Stimulated activated naive CD4-positive, alpha-beta T cell treated with Interleukin-2 at 50 U/mL for 16 hours (primary cell): ENCODE measurements around the gene CWC15.
"Not testable (repeated sequence)": the region's sequence is repeated elsewhere in the genome, so short reads cannot be mapped to it uniquely, and the experiment has no call there.

ENCODE experiments used
- DNase-seq: peaks from one replicate; lab custom pipeline; 2025; lab: John Stamatoyannopoulos, UW

Gene CWC15

DNA sequence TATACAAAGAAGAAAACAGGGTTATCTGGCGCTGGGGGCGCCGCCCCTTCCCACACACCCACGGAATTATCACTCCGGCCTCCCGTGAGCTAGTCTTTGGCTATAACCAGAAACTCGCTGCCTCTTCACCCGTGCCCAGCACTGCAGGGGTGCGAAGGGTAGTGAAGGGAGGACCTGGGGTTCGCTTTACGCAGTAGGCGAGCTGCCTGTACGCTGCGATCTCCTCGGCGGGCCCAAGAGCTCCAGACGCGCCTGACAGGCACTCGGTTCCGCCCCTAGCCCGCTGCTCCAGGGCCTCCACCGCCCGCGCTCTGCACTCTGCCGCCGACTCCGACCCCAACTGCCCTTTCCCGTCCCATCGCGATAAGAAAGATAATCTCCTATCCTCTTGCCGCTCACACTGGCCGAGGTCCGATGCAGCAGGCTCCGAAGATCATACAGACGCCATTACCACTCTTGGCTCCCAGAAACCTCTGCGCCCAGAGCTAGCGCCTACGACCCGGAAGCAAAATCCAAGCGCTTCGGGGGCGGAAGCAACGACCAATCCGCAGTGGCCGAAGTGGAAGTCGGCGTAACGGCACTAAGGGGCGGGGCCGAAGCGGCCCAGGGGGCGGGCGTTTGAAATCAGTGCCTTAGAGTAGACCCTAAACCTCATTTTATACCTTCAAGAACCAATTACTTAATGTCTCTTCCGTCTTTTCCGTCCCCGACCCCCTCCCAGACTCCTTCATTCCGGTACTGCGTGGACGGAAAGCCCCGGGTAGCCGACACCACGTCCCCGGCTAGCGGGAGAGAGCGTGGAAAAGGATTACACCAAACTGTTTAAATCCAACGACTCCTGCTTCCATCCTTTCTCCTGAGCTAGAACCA lies at the start of gene CWC15, which contains the start of gene KDM4D:
TSS of gene CWC15 (minus strand) at position 458 of the 870 bp plus-strand sequence. CDS start 1,371 bp downstream, outside the sequence.
TSS of gene KDM4D (plus strand) at position 611 of the 870 bp plus-strand sequence. CDS start 23,664 bp downstream, outside the sequence.
- peak; percentile 96 for DNase-seq

DNA sequence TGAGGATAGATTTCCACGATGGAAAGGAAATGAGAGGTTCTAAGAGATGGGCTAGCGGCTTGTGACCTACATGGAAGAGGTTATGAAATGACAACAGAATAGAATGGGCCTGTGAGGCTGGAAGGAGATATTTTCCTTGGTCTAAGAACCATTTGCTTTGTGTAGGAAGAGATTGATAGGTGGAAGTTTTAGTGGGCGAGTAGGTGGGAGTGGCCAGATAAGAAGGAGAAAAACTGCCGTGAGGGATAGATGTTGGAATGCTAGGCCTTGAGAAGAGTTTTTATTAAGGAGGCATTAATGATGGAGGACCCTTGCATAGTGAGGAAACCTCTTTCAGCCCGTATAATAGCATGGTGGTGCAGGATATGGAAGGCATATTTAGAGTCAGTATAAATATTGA lies 48.1 kb upstream of the CWC15 start:
- not testable (repeated sequence) for DNase-seq

DNA sequence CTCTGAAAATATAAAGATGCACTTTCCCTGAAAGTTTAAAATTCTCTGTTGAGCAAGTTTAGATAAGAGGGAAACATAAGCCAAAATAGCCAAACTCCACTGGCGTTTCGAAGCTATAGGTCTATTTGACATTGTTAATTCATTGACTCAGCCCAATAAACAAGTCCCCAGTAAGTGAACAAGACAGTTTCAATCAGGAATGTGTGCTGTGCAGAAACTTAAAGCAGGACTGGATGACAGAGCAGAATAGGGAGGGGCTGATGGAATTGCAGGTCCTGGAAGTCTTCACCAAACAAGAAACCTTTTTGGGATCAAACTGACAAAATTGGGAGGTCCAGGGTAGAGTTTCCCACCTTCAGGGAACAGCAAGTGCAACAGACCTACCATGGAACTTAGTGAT lies 42.8 kb upstream of the CWC15 start:
- no peak for DNase-seq

DNA sequence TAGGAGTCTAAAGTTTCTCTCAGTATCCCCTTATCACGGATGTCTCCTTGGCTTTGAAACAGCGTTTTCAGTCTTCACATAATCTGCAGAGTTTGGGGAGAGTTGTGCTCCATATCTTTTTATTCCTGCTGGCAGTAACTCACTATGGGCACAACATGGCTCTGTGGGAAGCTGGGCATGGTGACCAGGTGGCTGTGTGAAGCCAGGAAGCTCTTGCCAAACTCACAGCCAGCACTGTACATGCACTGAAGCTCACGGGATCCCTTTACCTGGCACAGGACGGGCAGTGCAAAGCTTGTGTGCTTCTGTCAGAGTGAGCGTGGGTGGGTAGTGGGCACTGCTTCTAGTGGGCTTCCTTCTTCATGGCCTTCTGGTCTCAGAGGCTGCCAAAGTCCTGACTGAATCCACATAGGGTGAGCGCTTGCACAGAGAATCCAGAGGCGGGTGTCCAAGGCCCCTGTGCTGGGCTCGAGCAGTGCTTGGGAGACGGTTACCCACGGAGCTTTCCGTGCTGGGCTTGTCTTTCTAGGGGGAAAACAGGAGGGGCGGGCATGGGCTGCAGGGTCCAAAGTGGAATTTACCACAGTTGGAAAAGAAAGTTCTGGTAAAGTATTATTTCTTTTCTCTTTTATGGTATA lies 40.9 kb upstream of the CWC15 start:
- DNase-seq = no peak

GRCh38 chr11:95011376-95011775 lies 38.0 kb upstream of the CWC15 start:
- no peak for DNase-seq

- no peak for DNase-seq
These were observed 32.3 kb upstream of the CWC15 start for GRCh38 chr11:95005642-95006041.

DNA sequence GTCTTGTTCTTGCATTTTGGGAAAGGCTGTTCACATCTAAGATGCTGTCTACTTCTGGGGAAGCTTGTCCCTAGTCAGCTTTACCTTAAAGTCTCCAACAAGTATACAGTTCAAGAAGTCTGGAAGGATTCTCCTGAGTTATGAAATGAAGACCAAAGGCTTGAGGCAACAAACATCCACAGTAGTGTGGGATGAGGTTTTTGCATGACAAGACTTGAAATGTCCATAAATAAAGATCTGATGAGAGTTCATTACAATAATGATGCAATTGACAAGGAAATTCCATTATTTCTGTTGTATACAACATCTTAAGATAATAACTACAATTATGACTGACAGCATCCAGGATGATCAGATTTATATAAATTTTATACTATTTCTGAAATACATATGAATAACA lies 30.4 kb upstream of the CWC15 start:
- DNase-seq = no peak

GRCh38 chr11:94998285-94998684 lies 24.9 kb upstream of the CWC15 start:
- DNase-seq = no peak

- DNase-seq = no peak
These were observed 24.1 kb upstream of the CWC15 start for GRCh38 chr11:94997437-94997836.

GRCh38 chr11:94993400-94993943 lies 20.1 kb upstream of the CWC15 start:
- no peak for DNase-seq

DNA sequence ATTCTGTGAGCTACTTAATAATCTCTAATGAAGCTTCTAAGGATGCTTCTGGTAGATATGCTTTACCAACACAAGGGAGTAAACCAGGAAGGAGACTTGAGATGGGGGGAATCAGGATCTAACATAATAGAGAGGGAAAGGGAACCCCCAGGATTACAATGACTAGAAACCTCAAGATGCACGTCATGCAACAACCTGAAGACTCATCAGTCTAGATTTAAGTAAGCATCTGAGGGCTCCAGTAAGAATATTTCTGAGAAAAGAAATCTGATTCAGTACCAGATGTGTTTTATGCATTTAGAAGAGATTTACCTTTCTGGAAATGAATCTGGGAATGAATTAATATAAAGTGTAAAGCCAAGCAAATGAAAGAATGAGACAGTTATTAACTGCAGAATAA lies 15.4 kb upstream of the CWC15 start:
- no peak for DNase-seq

DNA sequence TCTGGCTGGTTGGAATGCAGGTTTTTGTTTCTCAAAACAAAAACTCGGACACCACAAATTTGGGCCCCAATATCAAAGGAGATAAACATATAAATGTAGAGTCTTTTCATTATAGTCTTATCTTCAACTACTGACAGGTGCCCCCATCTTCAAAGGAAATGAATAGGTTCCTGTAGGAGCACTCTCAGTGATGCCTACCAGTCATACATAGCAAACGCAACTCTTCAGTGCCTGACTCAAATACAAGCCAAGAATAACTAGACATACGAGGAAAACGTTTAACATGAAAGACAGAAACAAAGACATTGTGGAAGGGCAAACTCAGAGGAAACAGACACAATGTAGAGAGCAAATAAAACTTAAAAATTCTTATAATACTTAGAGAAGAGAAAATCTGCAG lies 14.0 kb upstream of the CWC15 start:
- no peak for DNase-seq

DNA sequence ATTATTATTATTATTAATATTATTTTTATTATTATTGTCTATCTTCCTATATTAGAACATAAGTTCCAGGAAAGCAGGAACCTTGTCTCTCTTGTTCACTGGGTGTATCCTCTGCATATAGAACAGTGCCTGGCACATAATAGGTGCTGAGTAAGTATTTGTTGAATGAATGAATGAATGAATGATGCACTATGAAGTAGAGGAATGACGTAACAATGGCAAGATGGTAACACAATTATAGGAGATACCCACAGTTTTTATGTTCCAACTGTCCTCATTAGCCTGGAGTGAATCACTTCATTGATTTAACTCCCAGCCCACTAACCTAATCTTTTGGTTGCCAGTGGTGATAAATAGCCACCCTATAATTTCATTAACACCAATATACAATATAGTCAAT lies 2.2 kb upstream of the CWC15 start:
- DNase-seq = no peak

GRCh38 chr11:94974178-94974577 lies 822 bp upstream of the CWC15 start:
- no peak for DNase-seq

DNA sequence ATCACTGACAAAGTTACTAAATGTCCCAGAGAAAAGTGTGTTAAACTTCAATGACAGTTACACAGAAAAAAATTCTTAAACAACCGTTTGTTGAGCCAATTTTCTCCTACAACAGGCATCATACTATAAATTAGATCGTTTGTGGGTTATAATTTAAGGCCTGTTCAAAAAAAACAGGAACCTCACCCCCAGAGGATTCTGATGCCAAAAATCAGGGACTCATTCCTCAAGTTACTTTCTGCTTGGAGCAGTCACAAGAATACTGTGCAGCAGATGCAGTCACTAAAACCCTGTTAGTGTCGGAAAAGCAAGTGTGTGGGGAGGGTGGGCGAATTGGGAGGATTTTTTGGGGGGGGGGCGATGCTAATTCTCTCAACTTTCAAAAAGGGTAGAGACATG lies 657 bp downstream of the CWC15 start:
- DNase-seq = no peak

DNA sequence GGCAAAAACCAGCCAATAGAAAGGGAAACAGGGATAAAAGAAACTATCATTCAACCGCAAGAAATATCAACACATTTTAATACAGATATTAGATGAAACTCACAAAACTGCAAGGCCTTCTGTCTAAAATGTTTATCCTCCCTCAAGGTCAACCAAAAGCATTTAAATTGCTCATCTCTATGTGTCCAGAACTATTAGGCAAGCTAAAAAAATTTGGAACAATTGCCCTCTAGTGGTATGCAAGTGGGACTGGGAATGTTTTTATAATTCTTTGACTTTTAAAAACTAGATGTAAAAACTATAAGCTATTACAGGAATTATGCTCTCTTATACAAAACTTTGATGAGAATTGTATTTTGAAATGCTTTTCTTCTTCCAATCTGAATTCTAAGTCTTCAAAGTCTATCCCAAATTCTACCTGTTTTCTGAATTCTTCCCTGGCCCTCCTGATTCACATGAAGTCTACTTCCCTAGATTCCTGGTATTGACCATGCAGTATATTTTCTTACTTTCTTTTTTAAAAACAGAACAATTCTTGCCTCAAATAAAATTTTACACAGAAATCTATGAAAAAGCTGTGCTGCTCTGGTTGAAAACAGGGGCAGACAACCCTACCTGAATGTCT lies 4.9 kb downstream of the CWC15 start:
- DNase-seq = no peak

- no peak for DNase-seq
These were observed 8.4 kb downstream of the CWC15 start for GRCh38 chr11:94964934-94965333.

DNA sequence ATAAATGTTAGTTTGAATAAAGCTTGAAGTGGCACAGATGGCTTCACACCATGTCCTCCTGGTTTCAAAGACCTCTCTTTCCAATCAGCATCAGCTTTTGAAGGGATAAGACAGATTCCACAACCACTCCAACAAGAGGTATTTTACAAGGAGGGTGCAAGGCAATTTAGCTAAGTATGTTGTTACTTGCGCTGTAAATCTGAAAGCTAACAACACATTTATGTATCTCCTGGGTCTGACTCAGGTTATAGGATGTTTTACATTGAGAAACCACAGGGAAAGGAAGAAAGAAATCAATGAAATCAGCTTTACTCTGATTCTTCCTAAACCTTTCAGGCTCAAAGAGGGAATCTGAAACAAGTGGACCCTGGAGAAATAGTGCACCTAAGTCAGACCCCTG lies 12.1 kb downstream of the CWC15 start:
- DNase-seq = no peak

GRCh38 chr11:94960488-94960887 lies 12.9 kb downstream of the CWC15 start:
- DNase-seq = no peak

DNA sequence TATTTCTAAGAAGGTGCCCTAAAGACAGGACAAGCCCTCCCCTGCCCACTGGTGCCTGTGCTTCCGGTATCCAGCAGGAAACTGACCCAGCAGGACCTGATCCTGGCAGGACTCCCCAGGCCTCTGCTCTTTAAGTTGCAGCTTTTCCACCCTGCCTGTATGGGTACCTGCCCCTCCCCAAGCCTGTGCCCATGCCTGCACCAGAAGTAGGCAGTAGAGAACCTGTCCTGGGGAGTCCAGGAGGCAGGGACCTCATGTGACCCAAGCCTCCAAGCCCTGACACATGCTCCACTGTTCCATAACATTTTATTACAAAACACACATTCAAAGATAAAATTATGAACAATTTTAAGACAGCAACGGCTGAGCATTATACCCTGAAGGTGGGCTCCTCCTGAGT lies 14.2 kb downstream of the CWC15 start:
- no peak for DNase-seq

DNA sequence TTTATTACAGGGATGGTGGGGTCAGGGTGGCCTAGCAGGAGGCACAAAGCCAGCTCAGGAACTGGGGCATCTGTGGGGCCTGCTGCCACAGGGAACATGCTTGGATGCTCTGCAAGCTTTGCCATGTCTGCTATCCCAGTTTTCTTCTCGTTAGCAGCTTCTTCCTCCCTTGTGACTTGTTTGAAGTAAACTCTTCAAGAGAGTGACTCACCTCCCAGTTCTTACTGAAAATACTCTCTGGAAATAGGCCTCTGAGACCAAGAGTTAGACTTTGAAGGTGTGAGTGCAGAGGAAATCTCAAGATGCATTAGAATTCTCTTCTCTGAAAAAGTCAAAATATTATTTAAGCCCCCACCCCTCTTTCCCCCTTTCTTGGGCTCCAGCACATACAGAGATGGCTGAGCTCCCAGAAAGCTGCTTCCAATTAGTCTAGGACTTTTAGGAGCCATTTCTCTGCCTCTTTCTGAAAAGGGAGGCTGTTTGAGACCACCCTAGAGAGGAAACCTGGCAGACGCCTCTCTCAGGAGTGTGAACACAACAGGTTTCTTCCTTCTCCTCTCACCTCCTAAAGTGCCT lies 15.1 kb downstream of the CWC15 start:
- DNase-seq = no peak

- DNase-seq = no peak
These were observed 16.4 kb downstream of the CWC15 start for GRCh38 chr11:94956963-94957362.
